Choroid plexus epithelial cell (primary cell): ENCODE data around the gene ICE2.
"Not testable (repeated sequence)": the region's sequence is repeated elsewhere in the genome, so short reads cannot be mapped to it uniquely, and the experiment has no call there.

Experiments used
- DNase-seq: peaks from one replicate; pipeline ENCODE4 v3.0.0-alpha.2; 2010; ENCODE audit warnings: low read depth
- H3K4me3 ChIP-seq: 2 replicates; pipeline ENCODE4 v1.5.1; 2011; ENCODE audit warnings: low read depth, mild to moderate bottlenecking, control low read depth, low read length, moderate library complexity
- TF ChIP-seq, protein P1 (sequence below): conservative IDR thresholded peaks from 2 replicates; pipeline ENCODE4 v1.5.1; 2011; ENCODE audit warnings: low read depth, mild to moderate bottlenecking, control low read depth, inconsistent platforms, low read length, moderate library complexity

The ICE2 gene

DNA sequence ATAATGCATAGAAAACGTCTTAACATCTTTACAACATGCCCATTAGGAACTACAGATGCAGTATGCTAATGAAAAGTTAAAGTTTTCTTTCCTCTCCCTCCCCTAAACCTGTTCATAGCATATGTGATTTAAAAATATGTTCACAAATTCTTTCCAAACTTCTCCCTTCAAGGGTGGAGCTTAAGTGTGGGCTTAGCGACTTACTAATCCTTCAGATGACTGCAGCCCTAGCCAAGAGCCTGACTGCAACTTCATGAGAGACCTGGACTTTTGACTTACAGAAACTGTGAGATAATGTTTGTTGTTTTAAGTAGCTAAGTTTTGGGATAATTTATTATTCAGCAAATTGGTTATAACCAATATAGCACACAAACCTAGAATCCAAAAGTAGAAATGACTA is 59.2 kb downstream of the ICE2 start:
- TF ChIP-seq, protein P1, sequence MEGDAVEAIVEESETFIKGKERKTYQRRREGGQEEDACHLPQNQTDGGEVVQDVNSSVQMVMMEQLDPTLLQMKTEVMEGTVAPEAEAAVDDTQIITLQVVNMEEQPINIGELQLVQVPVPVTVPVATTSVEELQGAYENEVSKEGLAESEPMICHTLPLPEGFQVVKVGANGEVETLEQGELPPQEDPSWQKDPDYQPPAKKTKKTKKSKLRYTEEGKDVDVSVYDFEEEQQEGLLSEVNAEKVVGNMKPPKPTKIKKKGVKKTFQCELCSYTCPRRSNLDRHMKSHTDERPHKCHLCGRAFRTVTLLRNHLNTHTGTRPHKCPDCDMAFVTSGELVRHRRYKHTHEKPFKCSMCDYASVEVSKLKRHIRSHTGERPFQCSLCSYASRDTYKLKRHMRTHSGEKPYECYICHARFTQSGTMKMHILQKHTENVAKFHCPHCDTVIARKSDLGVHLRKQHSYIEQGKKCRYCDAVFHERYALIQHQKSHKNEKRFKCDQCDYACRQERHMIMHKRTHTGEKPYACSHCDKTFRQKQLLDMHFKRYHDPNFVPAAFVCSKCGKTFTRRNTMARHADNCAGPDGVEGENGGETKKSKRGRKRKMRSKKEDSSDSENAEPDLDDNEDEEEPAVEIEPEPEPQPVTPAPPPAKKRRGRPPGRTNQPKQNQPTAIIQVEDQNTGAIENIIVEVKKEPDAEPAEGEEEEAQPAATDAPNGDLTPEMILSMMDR = no peak
- H3K4me3 ChIP-seq = no peak overlapping the region
- peak; percentile 72 for DNase-seq

DNA sequence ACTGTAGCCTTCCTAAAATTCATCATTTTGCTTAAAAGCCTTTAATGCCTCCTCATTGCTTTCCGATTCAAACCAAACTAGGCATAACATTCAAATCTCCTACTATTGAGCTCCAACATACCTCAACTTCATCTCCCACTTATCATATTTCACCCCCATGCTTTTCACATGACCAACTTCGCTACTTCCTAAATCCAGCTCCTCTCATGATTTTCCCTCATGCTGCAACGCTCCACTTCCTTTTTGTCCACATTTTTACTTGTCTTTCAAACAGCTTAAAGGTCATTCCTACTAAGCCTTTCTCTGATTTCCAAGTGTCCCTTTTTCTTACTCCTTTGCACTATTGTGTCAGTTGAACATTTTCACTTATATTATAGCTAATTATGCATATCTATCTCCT is 60.8 kb downstream of the ICE2 start:
- DNase-seq = no peak
- TF ChIP-seq, protein P1 = no peak
- H3K4me3 ChIP-seq = no peak overlapping the region

DNA sequence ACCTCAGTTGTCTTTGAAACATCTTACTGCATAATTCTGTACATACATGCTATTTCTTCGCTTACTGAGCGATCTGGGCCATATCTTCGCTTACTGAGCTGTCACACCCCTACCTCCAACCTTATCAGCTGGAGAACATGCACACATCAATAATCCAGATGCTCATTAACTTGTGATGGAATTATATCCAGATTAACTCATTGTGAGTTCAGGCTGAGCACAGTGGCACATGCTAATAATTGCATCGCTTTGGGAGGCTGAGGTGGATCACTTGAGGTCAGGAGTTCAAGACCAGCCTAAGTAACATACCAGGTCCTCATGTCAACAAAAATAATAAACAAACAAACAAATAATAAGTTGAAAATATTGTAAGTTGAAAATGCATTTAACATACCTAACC is 61.8 kb downstream of the ICE2 start:
- no peak overlapping the region for H3K4me3 ChIP-seq
- TF ChIP-seq, protein P1 = no peak
- DNase-seq = no peak

DNA sequence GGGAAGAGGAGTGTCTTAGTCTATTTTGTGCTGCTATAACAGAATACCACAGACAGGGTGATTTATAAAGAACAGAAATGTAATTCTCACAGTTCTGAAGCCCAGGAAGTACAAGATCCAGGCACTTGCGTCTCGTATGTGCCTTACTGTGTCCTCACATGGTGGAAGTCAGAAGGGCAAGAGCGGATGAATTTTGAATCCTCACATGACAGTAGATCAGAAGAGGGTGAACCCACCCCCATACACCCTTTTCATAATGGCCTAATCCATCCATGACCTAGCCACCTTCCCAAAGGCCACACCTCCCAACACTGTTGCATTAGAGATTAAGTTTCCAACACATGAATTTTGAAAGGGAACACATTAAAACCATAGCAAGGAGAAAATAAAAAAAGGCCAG is 62.5 kb downstream of the ICE2 start:
- H3K4me3 ChIP-seq = no peak overlapping the region
- no peak for DNase-seq
- TF ChIP-seq, protein P1 = no peak

DNA sequence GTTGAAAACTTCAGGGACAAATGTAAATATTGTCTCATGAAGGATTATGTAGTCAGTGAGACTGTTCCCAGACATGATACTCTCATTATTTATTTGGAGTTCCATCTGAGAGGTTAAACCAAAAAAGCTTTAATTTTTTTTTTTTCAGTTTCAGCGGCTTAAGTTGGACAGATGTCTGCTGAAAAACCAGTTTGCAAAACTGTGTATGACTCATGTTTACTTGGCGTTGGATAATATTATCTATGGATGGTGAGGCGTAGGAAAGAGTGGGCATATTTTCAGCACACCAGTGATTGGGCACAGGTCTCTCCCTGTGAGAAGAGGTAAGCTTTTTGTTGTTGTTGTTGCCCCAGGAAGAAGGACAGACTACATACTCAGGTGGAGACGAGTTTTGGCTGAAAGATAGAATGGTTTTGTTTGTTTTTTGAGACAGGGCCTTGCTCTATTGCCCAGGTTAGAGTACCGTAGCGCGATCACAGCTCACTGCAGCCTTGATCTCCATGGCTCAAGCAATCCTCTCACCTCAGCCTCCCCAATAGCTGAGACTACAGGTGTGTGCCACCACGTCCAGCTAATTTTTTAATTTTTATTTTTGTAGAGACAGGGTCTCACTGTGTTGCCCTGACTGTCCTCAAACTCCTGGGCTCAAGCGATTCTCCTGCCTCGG is 64.8 kb downstream of the ICE2 start:
- TF ChIP-seq, protein P1 = no peak
- H3K4me3 ChIP-seq = no peak overlapping the region
- DNase-seq = peak; percentile 65

DNA sequence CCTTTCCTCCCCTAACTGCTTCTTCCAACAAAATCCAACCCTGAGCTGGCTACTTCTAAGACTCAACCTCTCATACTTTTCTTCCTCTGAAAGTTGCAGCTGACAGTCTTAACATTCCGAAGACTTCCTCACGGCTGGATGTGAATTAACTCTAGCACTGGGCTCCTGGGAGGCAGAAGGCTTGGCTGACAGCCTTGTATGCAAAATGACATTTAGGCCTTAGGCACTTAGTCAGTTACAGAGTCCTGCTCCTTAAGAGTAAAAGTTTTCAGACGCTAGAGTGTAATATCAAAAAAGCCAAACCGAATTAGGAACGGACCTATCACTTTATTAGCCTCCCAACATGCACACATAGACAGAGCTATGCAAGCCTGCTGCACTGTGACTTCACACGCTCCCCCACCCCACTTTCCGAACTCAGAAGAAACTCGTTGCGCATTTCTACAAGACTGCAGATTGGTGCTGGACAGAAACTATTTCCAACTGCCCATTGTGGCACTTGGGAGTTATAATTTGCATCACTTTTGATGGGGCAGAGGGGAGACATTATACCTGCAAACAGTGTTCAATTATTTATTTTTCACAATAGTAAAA is 65.6 kb downstream of the ICE2 start:
- H3K4me3 ChIP-seq = no peak overlapping the region
- TF ChIP-seq, protein P1 = no peak
- DNase-seq = peak; percentile 54

DNA sequence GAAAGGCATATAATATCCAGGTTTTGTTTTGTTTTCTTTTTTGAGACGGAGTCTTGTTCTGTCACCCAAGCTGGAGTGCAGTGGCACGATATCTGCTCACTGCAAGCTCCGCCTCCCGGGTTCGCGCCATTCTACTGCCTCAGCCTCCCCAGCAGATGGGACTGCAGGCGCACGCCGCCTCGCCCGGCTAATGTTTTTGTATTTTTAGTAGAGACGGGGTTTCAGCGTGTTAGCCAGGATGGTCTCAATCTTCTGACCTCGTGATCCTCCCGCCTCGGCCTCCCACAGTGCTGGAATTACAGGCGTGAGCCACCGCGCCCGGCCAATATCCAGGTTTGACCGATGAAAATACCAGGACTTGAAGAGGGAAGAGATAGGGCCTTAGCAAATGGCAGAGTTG is 66.1 kb downstream of the ICE2 start:
- not testable (repeated sequence) for DNase-seq, H3K4me3 ChIP-seq
